ENCODE data around the gene NEMF.

NEMF gene

DNA sequence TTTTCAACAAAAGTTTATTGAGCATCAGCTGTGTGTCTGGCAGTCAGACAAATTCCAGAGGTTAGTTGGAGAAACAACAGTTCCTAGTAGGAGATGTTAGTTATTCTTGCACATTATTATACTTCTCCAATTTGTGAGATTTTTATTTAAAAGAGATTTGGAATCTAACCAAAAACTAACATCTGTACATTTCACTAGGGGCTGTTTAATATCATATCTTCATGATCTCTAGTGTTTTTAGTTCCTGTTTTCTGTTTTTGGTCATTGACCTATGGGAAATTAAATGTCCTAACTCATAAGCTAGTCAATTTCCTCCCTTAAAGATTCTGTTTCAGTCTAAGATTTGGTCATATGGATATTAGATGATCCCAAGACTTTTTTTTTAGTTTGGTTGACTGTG, 118.8 kb downstream of the NEMF start:
- DNase-seq = no peak

DNA sequence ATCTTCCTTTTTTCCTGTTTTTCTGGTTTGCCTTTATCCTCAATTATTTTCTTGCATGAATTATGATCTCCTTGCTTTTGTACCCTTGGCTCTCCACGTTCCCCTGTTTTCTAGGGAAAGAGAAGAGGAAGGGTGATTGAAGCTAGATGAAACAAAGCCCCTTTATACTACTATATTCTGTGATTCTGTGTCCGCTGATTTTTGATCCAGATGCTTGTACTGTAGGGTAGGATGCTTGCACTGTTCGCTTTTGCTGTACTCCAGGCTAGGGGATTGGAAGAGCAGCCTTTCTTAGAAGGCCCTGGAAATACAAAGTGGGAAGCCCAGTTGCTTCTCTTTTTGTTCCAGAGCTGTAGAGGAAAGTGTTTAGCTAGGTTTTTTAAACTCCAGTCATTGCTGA, 119.7 kb downstream of the NEMF start:
- DNase-seq = no peak

All from T-helper 2 cell (primary cell).